AG09309 (cell line): Measurements from ENCODE around the gene ALAS1.

Experiments used
- DNase-seq: peaks from one replicate; pipeline ENCODE4 v3.0.0-alpha.2; 2010; ENCODE audit warnings: low read depth
- H3K4me3 ChIP-seq: 2 replicates; pipeline ENCODE4 v1.5.1; 2011; ENCODE audit warnings: mild to moderate bottlenecking, low read depth, low read length, moderate library complexity; ENCODE audit not compliant: control insufficient read depth
- TF ChIP-seq, protein P1 (sequence below): IDR thresholded peaks from 2 replicates; pipeline ENCODE4 v1.5.1; 2011; ENCODE audit warnings: mild to moderate bottlenecking, low read depth, low read length, inconsistent platforms; ENCODE audit not compliant: insufficient read depth, control insufficient read depth; ENCODE audit errors: missing control alignments

Gene ALAS1

DNA sequence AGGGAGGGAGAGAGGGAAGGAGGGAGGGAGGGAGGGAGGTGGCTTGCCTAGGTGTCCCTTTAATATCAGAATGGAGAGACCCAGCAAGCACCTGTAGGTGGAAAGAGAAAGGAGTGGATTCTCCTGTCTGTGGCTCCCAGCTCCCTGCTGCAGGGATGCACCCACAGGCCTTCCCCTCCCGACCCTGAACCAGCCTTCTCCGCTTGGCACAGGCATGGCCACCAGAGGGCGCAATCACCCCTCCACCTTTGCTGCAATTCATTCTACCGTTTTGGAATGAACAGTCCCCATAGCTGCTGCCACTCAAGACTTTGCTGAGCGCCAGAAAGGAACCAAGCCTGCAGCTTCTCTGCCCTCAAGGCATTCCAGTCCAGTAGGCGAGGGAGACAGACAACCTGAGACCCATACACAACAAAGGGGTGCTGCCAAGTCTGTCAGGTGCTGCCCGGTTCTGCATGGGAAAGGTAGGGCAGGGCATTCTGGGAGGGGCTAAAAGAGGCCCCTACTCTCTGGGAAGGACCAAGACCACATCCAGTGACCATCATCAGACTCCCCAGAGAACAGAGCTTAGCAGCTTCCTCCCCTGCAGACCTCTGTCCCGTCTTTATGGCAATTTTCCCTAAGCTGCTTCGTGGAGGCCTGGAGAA, 22.5 kb downstream of the ALAS1 start:
- TF ChIP-seq, protein P1, sequence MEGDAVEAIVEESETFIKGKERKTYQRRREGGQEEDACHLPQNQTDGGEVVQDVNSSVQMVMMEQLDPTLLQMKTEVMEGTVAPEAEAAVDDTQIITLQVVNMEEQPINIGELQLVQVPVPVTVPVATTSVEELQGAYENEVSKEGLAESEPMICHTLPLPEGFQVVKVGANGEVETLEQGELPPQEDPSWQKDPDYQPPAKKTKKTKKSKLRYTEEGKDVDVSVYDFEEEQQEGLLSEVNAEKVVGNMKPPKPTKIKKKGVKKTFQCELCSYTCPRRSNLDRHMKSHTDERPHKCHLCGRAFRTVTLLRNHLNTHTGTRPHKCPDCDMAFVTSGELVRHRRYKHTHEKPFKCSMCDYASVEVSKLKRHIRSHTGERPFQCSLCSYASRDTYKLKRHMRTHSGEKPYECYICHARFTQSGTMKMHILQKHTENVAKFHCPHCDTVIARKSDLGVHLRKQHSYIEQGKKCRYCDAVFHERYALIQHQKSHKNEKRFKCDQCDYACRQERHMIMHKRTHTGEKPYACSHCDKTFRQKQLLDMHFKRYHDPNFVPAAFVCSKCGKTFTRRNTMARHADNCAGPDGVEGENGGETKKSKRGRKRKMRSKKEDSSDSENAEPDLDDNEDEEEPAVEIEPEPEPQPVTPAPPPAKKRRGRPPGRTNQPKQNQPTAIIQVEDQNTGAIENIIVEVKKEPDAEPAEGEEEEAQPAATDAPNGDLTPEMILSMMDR = peak; percentile 97
- no peak for DNase-seq
- H3K4me3 ChIP-seq = no peak overlapping the region

DNA sequence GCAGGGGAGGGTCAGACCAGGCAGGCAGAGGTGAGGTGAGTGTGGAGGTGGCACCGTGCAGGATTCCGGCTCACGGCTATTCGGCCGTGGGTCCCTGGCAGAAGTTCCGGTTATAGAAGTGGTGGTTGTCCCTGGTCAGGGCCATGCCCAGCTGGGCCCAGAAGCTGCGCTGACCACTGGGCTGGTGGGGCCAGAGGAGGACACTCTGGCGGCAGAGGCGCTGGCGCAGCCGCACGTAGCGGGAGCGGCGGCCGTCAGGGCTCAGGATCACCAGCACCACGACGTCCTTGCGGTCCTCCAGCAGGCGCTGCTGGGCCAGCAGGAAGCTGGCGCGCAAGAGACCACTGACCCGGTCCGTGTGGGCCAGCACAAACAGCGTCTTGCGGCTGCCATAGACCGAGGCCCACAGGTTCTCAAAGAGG, 23.2 kb downstream of the ALAS1 start:
- no peak overlapping the region for H3K4me3 ChIP-seq

DNA sequence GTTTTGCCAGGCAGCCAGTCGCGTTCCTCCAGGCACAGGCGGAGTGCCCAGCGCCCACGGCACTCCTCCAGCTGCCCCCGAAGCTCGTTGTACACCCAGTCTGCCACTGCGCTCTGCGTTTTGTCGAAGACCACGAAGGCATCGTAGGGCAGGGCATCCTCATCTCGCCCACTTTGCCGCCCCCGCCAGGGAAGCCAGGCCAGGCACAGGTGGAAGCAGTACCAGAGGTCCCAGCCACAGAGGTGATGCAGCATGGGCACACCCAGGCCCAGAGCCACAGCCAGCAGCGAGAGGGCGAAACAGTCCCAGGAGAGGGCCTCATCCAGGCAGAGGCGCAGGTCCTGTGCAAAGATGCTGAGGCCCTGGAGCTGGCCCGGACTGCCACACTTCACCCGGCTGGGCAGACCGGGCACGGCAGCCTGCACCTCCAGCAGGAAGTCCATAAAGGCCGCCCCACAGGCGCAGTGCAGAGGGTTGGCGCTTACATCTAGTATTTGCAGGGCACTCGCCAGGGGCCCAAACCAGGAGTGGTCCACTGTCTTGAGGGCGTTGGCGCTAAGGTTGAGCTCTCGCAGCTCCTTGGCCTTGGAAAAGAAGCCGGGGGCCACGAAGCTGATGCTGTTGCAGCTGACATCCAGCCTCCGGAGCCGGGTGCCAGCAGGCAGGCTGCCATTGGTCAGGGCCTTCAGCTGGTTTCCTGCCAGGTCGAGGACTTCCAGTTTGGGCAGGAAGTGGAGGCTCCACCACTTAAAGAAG, 23.8 kb downstream of the ALAS1 start:
- TF ChIP-seq, protein P1 = no peak
- H3K4me3 ChIP-seq = no peak overlapping the region
- DNase-seq = no peak

More for the DNA sequence above, 23.2 kb downstream of the ALAS1 start:
- DNase-seq = no peak
- TF ChIP-seq, protein P1 = no peak

DNA sequence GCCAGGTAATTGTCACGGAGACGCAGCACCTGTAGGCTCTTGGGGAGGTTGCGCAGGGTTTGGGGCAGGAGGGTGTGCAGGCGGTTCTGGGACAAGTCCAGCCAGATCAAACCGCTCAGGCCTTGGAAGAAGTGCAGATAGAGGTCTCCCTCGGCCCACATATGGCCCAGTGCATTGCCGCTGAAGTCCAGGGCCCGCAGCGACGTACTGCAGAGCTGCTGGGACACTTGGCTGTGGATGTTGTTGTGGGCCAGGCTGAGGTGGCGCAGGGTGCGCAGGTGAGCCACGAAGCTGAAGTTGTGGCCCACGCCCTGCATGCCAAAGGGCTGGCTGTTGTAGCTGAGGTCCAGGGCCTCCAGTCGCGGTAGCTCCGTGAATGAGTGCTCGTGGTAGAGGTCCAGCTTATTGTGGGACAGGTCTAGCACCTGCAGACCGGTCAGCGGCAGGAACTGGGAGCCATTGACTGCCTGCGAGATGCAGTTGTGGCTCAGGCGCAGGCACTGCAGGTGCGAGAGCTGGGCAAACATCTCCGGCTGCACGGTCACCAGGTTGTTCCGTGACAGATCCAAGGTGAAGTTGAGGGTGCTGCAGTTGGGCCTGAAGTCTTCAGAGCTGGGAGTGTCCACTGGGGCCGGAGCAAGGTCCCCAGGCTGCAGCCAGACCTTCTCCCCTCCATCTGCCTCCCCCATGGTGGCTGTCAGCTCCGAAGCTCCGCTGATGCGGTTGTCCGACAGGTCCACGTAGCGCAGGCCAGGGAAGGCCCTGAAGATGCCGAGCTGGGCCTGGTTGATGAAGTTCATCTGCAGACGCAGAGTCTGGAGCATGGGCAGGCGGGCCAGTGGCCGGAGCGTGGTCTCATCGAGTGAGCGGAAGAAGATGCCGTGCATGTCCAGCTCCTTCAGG, 24.6 kb downstream of the ALAS1 start:
- no peak overlapping the region for H3K4me3 ChIP-seq
- TF ChIP-seq, protein P1 = no peak
- DNase-seq = no peak

DNA sequence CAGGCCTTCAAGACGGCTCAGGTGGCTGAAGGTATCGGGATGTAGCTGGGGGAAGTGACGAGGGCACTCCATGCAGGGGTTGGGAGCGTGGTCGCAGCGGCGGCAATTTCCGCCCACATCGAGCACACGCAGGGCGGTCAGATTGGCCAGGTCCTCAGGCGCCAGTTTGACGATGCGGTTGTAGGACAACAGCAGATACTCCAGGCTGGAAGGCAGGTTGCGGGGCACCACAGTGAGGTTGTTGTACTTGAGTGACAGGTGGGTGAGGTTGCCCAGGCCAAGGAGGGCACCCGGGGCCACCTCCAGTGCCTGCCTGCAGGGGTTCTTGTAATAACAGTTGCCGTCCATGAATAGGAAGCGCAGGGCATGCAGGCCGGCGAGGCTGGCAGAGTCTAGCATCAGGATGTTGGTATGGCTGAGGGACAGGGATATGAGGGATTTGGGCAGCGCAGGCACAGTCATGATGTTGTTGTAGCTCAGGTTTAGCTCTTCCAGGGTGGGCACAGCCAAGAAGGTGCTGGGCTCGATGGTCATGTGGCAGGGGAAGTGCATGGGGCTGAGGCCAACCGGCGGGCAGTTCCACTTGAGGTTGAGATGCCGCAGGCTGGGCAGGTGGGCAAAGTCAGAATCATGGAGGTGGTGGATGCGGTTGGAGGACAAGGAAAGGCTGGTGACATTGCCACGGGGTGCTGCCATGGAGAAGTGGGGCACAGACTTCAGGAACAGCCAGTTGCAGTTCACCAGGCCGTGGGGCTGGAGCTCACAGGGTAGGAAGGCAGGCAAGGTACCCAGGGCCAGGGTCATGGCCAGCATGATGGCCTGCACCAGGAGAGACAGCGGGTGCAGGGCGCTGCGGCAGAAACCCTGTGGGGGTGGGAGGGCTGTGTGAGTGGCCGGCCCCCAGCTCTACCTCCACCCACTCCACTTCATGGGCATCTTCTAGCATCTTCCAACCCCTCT, 25.8 kb downstream of the ALAS1 start:
- no peak overlapping the region for H3K4me3 ChIP-seq
- no peak for DNase-seq
- TF ChIP-seq, protein P1 = no peak
